ENCODE results near the gene MCOLN1.
"Not testable (repeated sequence)": the region's sequence is repeated elsewhere in the genome, so short reads cannot be mapped to it uniquely, and the experiment has no call there.

MCOLN1 gene

GRCh38 chr19:7526059-7526929, 3.9 kb downstream of the MCOLN1 start:
- DNase-seq, result no peak

GRCh38 chr19:7527516-7528191, 5.2 kb downstream of the MCOLN1 start:
- no peak for DNase-seq

- DNase-seq, result no peak
These were observed 5.7 kb downstream of the MCOLN1 start for GRCh38 chr19:7528192-7528519.

GRCh38 chr19:7528522-7529245, 6.3 kb downstream of the MCOLN1 start:
- no peak for DNase-seq

GRCh38 chr19:7529246-7529600, 6.8 kb downstream of the MCOLN1 start:
- no peak for DNase-seq

- no peak for DNase-seq
These were observed 7.4 kb downstream of the MCOLN1 start for GRCh38 chr19:7529610-7530490.

- no peak for DNase-seq
These were observed 11.0 kb downstream of the MCOLN1 start for GRCh38 chr19:7533281-7533885.

GRCh38 chr19:7533925-7534480, 11.6 kb downstream of the MCOLN1 start:
- peak; percentile 80 for DNase-seq

- no peak for DNase-seq
These were observed 12.2 kb downstream of the MCOLN1 start for GRCh38 chr19:7534531-7535046.

GRCh38 chr19:7535047-7535997, 12.9 kb downstream of the MCOLN1 start, which contains the start of gene PNPLA6:
Gene PNPLA6 (plus strand): TSS chr19:7535717. CDS start chr19:7535789, 72 bp downstream.
- peak; percentile 85 for DNase-seq

GRCh38 chr19:7535998-7536695, 13.7 kb downstream of the MCOLN1 start:
- no peak for DNase-seq

GRCh38 chr19:7538990-7539389, 16.6 kb downstream of the MCOLN1 start:
- not testable (repeated sequence) for DNase-seq

GRCh38 chr19:7539827-7540425, 17.5 kb downstream of the MCOLN1 start:
- no peak for DNase-seq

GRCh38 chr19:7540761-7541474, 18.5 kb downstream of the MCOLN1 start:
- DNase-seq, result no peak

GRCh38 chr19:7541475-7541824, 19.0 kb downstream of the MCOLN1 start:
- DNase-seq, result no peak

- no peak for DNase-seq
These were observed 19.5 kb downstream of the MCOLN1 start for GRCh38 chr19:7541828-7542443.

GRCh38 chr19:7542556-7543348, 20.3 kb downstream of the MCOLN1 start:
- no peak for DNase-seq

Measured in NCI-H774 (cell line).